A673 (cell line): ENCODE results near the gene C16orf82. TPM values are rescaled to one million over a fixed set of nuclear protein-coding genes. Genes with fewer than 3 reads are reported as not detected.

Experiments used
- BruUV-seq: library from RNA; stranded (reverse); fragments of 400-500 nt; replicated peaks from 2 replicates; lab custom pipeline; 2021; lab: Mats Ljungman, UMichigan
- CTCF ChIA-PET: fragments of 300-600 bp; sonication (Branson Sonifier 250); formaldehyde crosslinking; loops from one replicate; lab custom pipeline; 2022; ENCODE audit warnings: antibody characterized with exemption; lab: Charles Lee
- POLR2A ChIA-PET: fragments of 300-600 bp; sonication (Branson Sonifier 250); formaldehyde crosslinking; loops from one replicate; lab custom pipeline; 2022; ENCODE audit warnings: antibody characterized with exemption; ENCODE audit not compliant: low non-redundant PET; lab: Charles Lee
- DNase-seq: peaks from one replicate; pipeline ENCODE4 v3.0.0-alpha.2; 2015; ENCODE audit warnings: low spot score
- H3K27ac ChIP-seq: fragments of 200-600 bp; sonication (generic); 2 replicates; pipeline ENCODE4 v1.5.1; 2016; ENCODE audit warnings: mixed run types, low read depth, mild to moderate bottlenecking, mixed read lengths, antibody characterized with exemption, low read length; ENCODE audit not compliant: poor library complexity, severe bottlenecking
- H3K27me3 ChIP-seq: fragments of 200-600 bp; sonication (generic); replicated peaks from 2 replicates; pipeline ENCODE4 v1.6.1; 2017; ENCODE audit warnings: mixed run types, low read depth, mild to moderate bottlenecking, mixed read lengths, antibody characterized with exemption, low read length; ENCODE audit not compliant: insufficient read depth, poor library complexity
- H3K36me3 ChIP-seq: fragments of 200-600 bp; sonication (generic); 2 replicates; pipeline ENCODE4 v1.6.1; 2016; ENCODE audit warnings: mixed run types, mild to moderate bottlenecking, mixed read lengths, antibody characterized with exemption, low read length; ENCODE audit not compliant: insufficient read depth, poor library complexity, severe bottlenecking
- H3K4me1 ChIP-seq: fragments of 200-600 bp; sonication (generic); 2 replicates; pipeline ENCODE4 v1.6.1; 2017; ENCODE audit warnings: mixed run types, mild to moderate bottlenecking, mixed read lengths, antibody characterized with exemption, low read length; ENCODE audit not compliant: insufficient read depth, poor library complexity, severe bottlenecking
- H3K4me3 ChIP-seq: fragments of 200-600 bp; sonication (generic); 2 replicates; pipeline ENCODE4 v1.5.1; 2016; ENCODE audit warnings: low read depth, mixed run types, mild to moderate bottlenecking, mixed read lengths, low read length; ENCODE audit not compliant: poor library complexity, severe bottlenecking
- H3K9me3 ChIP-seq: fragments of 200-600 bp; sonication (generic); 2 replicates; pipeline ENCODE4 v1.6.1; 2016; ENCODE audit warnings: mixed run types, low read depth, mild to moderate bottlenecking, mixed read lengths, antibody characterized with exemption, low read length; ENCODE audit not compliant: poor library complexity, severe bottlenecking
- CTCF ChIP-seq: fragments of 300-800, 200-600 bp; sonication (generic); conservative IDR thresholded peaks from 2 replicates; pipeline ENCODE4 v1.5.1; 2017; ENCODE audit warnings: low read depth, mild to moderate bottlenecking, antibody characterized with exemption, low read length, moderate library complexity, mixed read lengths
- EZH2 ChIP-seq: fragments of 200-600 bp; sonication (generic); IDR thresholded peaks from 2 replicates; pipeline ENCODE4 v1.6.1; 2017; ENCODE audit warnings: borderline replicate concordance, low read depth, mild to moderate bottlenecking, mixed read lengths, antibody characterized with exemption, low read length; ENCODE audit not compliant: poor library complexity, severe bottlenecking
- intact Hi-C: fragments of 100-400 bp; cut with micrococcal nuclease; formaldehyde crosslinking; loops from one replicate; pipeline ENCODE4 v1.10.0; 2022; ENCODE audit not compliant: unreplicated experiment
- total RNA-seq: library from RNA; stranded (reverse); gene quantifications from 2 replicates; pipeline ENCODE4 v1.2.3, GENCODE V29; 2021

The C16orf82 gene
- total RNA-seq, 1 experiment from 2014 or later, result not detected

- Histone ChIP-seq H3K27me3 (no peaks in the 10 kb centered on the region), H3K36me3 (no peaks in the 10 kb centered on the region), H3K9me3 (no peaks in the 10 kb centered on the region), H3K4me3 (no peak overlapping the region), H3K27ac (no peak overlapping the region), H3K4me1 (peaks cover 5% of the 10 kb centered on the region)
- ChIA-PET POLR2A (no interaction called here), CTCF (no interaction called here)
- intact Hi-C loops, result loop anchor here (10.0 kb wide), 2 partner anchors 1417 to 1877 kb away; partner anchors contain the start of gene HS3ST4
- no TSS peak for BruUV-seq
- no peak for DNase-seq
- no peak for TF ChIP-seq CTCF
- no peak for TF ChIP-seq EZH2
Observed at GRCh38 chr16:27111486-27111885, 44.8 kb downstream of the C16orf82 start.

GRCh38 chr16:27112093-27112811 lies 45.5 kb downstream of the C16orf82 start:
- Histone ChIP-seq H3K36me3 (no peaks in the 10 kb centered on the region), H3K4me1 (peaks cover 5% of the 10 kb centered on the region), H3K9me3 (no peaks in the 10 kb centered on the region), H3K27me3 (no peaks in the 10 kb centered on the region), H3K4me3 (no peak overlapping the region), H3K27ac (no peak overlapping the region)
- BruUV-seq, result no TSS peak
- POLR2A ChIA-PET, result no interaction called here
- TF ChIP-seq EZH2, result no peak
- intact Hi-C loops, result loop anchor here (10.0 kb wide), 2 partner anchors 1417 to 1877 kb away; partner anchors contain the start of gene HS3ST4
- no peak for DNase-seq
- CTCF ChIA-PET, result no interaction called here

- CTCF ChIA-PET, result no interaction called here
- no peaks in the 10 kb centered on the region for H3K9me3 ChIP-seq
- peaks cover 5% of the 10 kb centered on the region for H3K4me1 ChIP-seq
- no peak overlapping the region for H3K27ac ChIP-seq
- no TSS peak for BruUV-seq
- intact Hi-C loops, result loop anchor here (10.0 kb wide), 2 partner anchors 1419 to 1879 kb away; partner anchors contain the start of gene HS3ST4
- H3K36me3 ChIP-seq, result no peaks in the 10 kb centered on the region
- no peak overlapping the region for H3K4me3 ChIP-seq
- TF ChIP-seq CTCF, result no peak
- TF ChIP-seq EZH2, result no peak
- POLR2A ChIA-PET, result no interaction called here
- H3K27me3 ChIP-seq, result no peaks in the 10 kb centered on the region
- no peak for DNase-seq
Observed at GRCh38 chr16:27113341-27113841, 46.7 kb downstream of the C16orf82 start.
